GM21381 (cell line): ENCODE results near the gene SIRT5.
A peak's percentile ranks its signal among the peaks of the same experiment; 100 is the strongest.

Experiments
- ATAC-seq: cut with Tn5 transposase; IDR thresholded peaks from one replicate; pipeline ENCODE4 v1.9.1; 2021; ENCODE audit warnings: mild to moderate bottlenecking, moderate library complexity; ENCODE audit not compliant: unreplicated experiment

SIRT5 gene

GRCh38 chr6:13574571-13575376 lies at the start of gene SIRT5:
Gene SIRT5, plus strand, starts transcription at chr6:13574601. Its CDS starts 9,510 bp downstream, at chr6:13584111.
- peak; percentile 56 for ATAC-seq

- ATAC-seq: no peak
Measured at GRCh38 chr6:13524801-13525508, 49.4 kb upstream of the SIRT5 start.

- ATAC-seq: peak; percentile 18
Measured at GRCh38 chr6:13526357-13526726, 48.1 kb upstream of the SIRT5 start.

- peak; percentile 75 for ATAC-seq
Measured at GRCh38 chr6:13526727-13527670, 47.4 kb upstream of the SIRT5 start.

GRCh38 chr6:13527671-13528056 lies 46.7 kb upstream of the SIRT5 start:
- ATAC-seq: no peak

- ATAC-seq: no peak
Measured at GRCh38 chr6:13528232-13528631, 46.2 kb upstream of the SIRT5 start.

- no peak for ATAC-seq
Measured at GRCh38 chr6:13528777-13529343, 45.5 kb upstream of the SIRT5 start.

GRCh38 chr6:13531956-13532355 lies 42.4 kb upstream of the SIRT5 start:
- no peak for ATAC-seq

GRCh38 chr6:13534536-13534935 lies 39.9 kb upstream of the SIRT5 start:
- no peak for ATAC-seq

GRCh38 chr6:13535306-13535705 lies 39.1 kb upstream of the SIRT5 start:
- ATAC-seq: no peak

- no peak for ATAC-seq
Measured at GRCh38 chr6:13536796-13537526, 37.4 kb upstream of the SIRT5 start.

- ATAC-seq: no peak
Measured at GRCh38 chr6:13537527-13537897, 36.9 kb upstream of the SIRT5 start.

GRCh38 chr6:13538084-13538483 lies 36.3 kb upstream of the SIRT5 start:
- ATAC-seq: no peak

- ATAC-seq: no peak
Measured at GRCh38 chr6:13538600-13538999, 35.8 kb upstream of the SIRT5 start.

GRCh38 chr6:13539572-13539971 lies 34.8 kb upstream of the SIRT5 start:
- no peak for ATAC-seq

GRCh38 chr6:13541496-13541895 lies 32.9 kb upstream of the SIRT5 start:
- no peak for ATAC-seq

- ATAC-seq: no peak
Measured at GRCh38 chr6:13544454-13545186, 29.8 kb upstream of the SIRT5 start.

- ATAC-seq: no peak
Measured at GRCh38 chr6:13545885-13546284, 28.5 kb upstream of the SIRT5 start.

- no peak for ATAC-seq
Measured at GRCh38 chr6:13548500-13549210, 25.7 kb upstream of the SIRT5 start.
